Panc1 (cell line): Measurements from ENCODE around the gene LRRC27. TPM values are rescaled to one million over a fixed set of nuclear protein-coding genes. Genes with fewer than 3 reads are reported as not detected.

Experiments
- ATAC-seq: fragments of 200-7000 bp; cut with Tn5 transposase; 2 replicates; pipeline ENCODE4 v1.9.1; 2020; ENCODE audit warnings: mild to moderate bottlenecking, moderate library complexity
- BruUV-seq: library from RNA; stranded (reverse); fragments of 400-500 nt; replicated peaks from 2 replicates; lab custom pipeline; 2021; lab: Mats Ljungman, UMichigan
- CTCF ChIA-PET: fragments of 300-600 bp; sonication (Branson Sonifier 250); formaldehyde crosslinking; loops from one replicate; lab custom pipeline; 2022; ENCODE audit warnings: antibody characterized with exemption; lab: Charles Lee
- POLR2A ChIA-PET: fragments of 300-600 bp; sonication (Branson Sonifier 250); formaldehyde crosslinking; loops from one replicate; lab custom pipeline; 2022; ENCODE audit warnings: antibody characterized with exemption; lab: Charles Lee
- DNase-seq: peaks from one replicate; pipeline ENCODE4 v3.0.0-alpha.2; 2010; ENCODE audit warnings: low read depth, low spot score
- H3K27ac ChIP-seq: 2 replicates; pipeline ENCODE4 v1.5.1; 2011; ENCODE audit warnings: mild to moderate bottlenecking, low read length, inconsistent platforms
- H3K27me3 ChIP-seq: fragments of 200-500 bp; sonication (Bioruptor generic); 2 replicates; pipeline ENCODE4 v1.6.0; 2014; ENCODE audit warnings: low read length, inconsistent platforms; ENCODE audit not compliant: control insufficient read depth, insufficient read depth
- H3K36me3 ChIP-seq: fragments of 200-500 bp; sonication (Bioruptor generic); 2 replicates; pipeline ENCODE4 v1.5.1; 2014; ENCODE audit warnings: inconsistent platforms, mild to moderate bottlenecking, low read length, moderate library complexity; ENCODE audit not compliant: control insufficient read depth, insufficient read depth
- H3K4me1 ChIP-seq: 2 replicates; pipeline ENCODE4 v1.5.1; 2011; ENCODE audit warnings: inconsistent platforms, mild to moderate bottlenecking, low read length, moderate library complexity; ENCODE audit not compliant: control insufficient read depth, insufficient read depth
- H3K4me3 ChIP-seq, 2 experiments: 2 replicates each; pipeline ENCODE4 v1.5.1; 2011 to 2012; ENCODE audit warnings: low read depth in 2 of 2, low read length in 2 of 2, mild to moderate bottlenecking in 2 of 2, inconsistent platforms in 1 of 2, moderate library complexity in 1 of 2
- H3K9me3 ChIP-seq: fragments of 200-500 bp; sonication (Bioruptor generic); 2 replicates; pipeline ENCODE4 v1.5.1; 2014; ENCODE audit warnings: low read depth, mild to moderate bottlenecking, inconsistent platforms, low read length, moderate library complexity; ENCODE audit not compliant: control insufficient read depth, insufficient read depth
- POLR2AphosphoS5 ChIP-seq: IDR thresholded peaks from 2 replicates; pipeline ENCODE4 v1.6.1; 2012; ENCODE audit warnings: mild to moderate bottlenecking, low read depth, low read length, moderate library complexity
- SIN3A ChIP-seq: IDR thresholded peaks from 2 replicates; pipeline ENCODE4 v1.6.1; 2012; ENCODE audit warnings: low read depth, mild to moderate bottlenecking, low read length, moderate library complexity, borderline replicate concordance; ENCODE audit not compliant: insufficient read depth
- TCF7L2 ChIP-seq: IDR thresholded peaks from 2 replicates; pipeline ENCODE4 v1.6.1; 2011; ENCODE audit warnings: mild to moderate bottlenecking, low read depth, low read length, inconsistent platforms
- in situ Hi-C: cut with HindIII; loops from 2 replicates; pipeline ENCODE4 v1.10.0; 2016; ENCODE audit warnings: low sequenced_read_pairs, low pct_unique_long_range_greater_than_20kb
- intact Hi-C: fragments of 100-400 bp; cut with micrococcal nuclease; formaldehyde crosslinking; loops from one replicate; pipeline ENCODE4 v1.10.0; 2022; ENCODE audit not compliant: unreplicated experiment
- total RNA-seq: library from RNA; stranded (reverse); gene quantifications from one replicate; pipeline ENCODE4 v1.2.1, GENCODE V29; 2021; ENCODE audit not compliant: unreplicated experiment
- TF ChIP-seq, protein P1 (sequence below): fragments of 450-650 bp; IDR thresholded peaks from 2 replicates; pipeline ENCODE4 v1.5.1; 2017; ENCODE audit warnings: mild to moderate bottlenecking
- TF ChIP-seq, protein P2 (sequence below), 2 experiments: IDR thresholded peaks; 2 replicates each; pipeline ENCODE4 v1.6.1; 2011 to 2012; ENCODE audit warnings: low read depth in 2 of 2, control low read depth in 1 of 2, low read length in 1 of 2, mild to moderate bottlenecking in 1 of 2, moderate library complexity in 1 of 2; ENCODE audit not compliant: insufficient read depth in 1 of 2

LRRC27 gene
- total RNA-seq, 1 experiment from 2014 or later = 15.7 TPM

DNA sequence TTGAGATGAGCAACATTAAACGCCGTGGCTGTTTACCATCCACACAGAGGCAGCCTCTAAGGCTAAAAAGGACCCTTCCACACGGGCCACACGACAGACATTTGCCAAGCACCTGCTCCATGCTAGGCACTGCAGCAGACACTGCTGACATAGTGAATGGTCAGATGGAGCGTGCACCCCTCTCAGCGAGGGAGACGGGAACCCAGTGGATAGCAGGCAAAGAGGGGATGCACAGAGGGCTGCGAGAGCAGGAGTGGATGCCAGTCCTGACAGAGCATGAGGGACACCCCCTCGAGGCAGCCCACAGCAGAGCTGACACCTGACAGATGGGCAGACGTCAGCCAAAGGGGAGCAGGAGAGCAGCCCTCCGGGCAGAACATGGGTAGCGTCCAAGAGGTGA is 18.7 kb upstream of the LRRC27 start:
- Histone ChIP-seq H3K36me3 (no peaks in the 10 kb centered on the region), H3K27ac (no peak overlapping the region), H3K27me3 (no peaks in the 10 kb centered on the region), H3K9me3 (peaks cover 7% of the 10 kb centered on the region; the same call in 1 of the 2 replicates), H3K4me3 (no peak overlapping the region), H3K4me1 (peaks cover 4% of the 10 kb centered on the region; the same call in 1 of the 2 replicates)
- CTCF ChIA-PET = no interaction called here
- no TSS peak for BruUV-seq
- DNase-seq (no peak), ATAC-seq (no peak)
- intact Hi-C loops (no loop called here), in situ Hi-C loops (no loop called here)
- TF ChIP-seq TCF7L2 (no peak), SIN3A (no peak), POLR2AphosphoS5 (no peak)
- TF ChIP-seq, protein P1, sequence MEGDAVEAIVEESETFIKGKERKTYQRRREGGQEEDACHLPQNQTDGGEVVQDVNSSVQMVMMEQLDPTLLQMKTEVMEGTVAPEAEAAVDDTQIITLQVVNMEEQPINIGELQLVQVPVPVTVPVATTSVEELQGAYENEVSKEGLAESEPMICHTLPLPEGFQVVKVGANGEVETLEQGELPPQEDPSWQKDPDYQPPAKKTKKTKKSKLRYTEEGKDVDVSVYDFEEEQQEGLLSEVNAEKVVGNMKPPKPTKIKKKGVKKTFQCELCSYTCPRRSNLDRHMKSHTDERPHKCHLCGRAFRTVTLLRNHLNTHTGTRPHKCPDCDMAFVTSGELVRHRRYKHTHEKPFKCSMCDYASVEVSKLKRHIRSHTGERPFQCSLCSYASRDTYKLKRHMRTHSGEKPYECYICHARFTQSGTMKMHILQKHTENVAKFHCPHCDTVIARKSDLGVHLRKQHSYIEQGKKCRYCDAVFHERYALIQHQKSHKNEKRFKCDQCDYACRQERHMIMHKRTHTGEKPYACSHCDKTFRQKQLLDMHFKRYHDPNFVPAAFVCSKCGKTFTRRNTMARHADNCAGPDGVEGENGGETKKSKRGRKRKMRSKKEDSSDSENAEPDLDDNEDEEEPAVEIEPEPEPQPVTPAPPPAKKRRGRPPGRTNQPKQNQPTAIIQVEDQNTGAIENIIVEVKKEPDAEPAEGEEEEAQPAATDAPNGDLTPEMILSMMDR = no peak
- TF ChIP-seq, protein P2, sequence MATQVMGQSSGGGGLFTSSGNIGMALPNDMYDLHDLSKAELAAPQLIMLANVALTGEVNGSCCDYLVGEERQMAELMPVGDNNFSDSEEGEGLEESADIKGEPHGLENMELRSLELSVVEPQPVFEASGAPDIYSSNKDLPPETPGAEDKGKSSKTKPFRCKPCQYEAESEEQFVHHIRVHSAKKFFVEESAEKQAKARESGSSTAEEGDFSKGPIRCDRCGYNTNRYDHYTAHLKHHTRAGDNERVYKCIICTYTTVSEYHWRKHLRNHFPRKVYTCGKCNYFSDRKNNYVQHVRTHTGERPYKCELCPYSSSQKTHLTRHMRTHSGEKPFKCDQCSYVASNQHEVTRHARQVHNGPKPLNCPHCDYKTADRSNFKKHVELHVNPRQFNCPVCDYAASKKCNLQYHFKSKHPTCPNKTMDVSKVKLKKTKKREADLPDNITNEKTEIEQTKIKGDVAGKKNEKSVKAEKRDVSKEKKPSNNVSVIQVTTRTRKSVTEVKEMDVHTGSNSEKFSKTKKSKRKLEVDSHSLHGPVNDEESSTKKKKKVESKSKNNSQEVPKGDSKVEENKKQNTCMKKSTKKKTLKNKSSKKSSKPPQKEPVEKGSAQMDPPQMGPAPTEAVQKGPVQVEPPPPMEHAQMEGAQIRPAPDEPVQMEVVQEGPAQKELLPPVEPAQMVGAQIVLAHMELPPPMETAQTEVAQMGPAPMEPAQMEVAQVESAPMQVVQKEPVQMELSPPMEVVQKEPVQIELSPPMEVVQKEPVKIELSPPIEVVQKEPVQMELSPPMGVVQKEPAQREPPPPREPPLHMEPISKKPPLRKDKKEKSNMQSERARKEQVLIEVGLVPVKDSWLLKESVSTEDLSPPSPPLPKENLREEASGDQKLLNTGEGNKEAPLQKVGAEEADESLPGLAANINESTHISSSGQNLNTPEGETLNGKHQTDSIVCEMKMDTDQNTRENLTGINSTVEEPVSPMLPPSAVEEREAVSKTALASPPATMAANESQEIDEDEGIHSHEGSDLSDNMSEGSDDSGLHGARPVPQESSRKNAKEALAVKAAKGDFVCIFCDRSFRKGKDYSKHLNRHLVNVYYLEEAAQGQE (IDR thresholded peaks at IDR 0.05; ENCODE audit: insufficient read depth in 1 of 2, low read depth in 2 of 2, low read length in 1 of 2) = no peak
- POLR2A ChIA-PET = no interaction called here

DNA sequence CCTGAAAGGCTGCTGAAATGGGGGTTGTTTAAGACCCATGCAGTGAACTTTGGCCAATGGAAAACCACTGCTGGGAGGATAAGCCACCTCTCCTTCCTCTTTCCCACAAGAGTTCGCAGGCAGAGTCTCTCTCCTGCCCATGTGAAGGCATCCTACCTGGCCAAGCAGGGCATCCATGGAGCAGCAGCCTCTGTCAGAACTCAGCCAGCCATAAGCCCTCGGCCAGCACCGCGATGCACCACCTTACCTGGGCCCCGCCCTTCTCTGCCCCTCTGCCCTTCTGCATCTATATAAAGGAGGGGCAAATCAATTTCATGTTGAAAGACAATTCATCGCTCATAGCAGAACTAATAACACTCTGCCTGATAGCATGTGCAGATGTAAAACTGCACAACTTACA is 18.1 kb upstream of the LRRC27 start:
- no peaks in the 10 kb centered on the region for H3K27me3 ChIP-seq
- BruUV-seq = no TSS peak
- no peak overlapping the region for H3K27ac ChIP-seq
- ATAC-seq = no peak
- peaks cover 2% of the 10 kb centered on the region; the same call in 1 of the 2 replicates for H3K4me1 ChIP-seq
- H3K4me3 ChIP-seq = no peak overlapping the region
- in situ Hi-C loops (no loop called here), intact Hi-C loops (no loop called here)
- H3K36me3 ChIP-seq = no peaks in the 10 kb centered on the region
- no peak for DNase-seq
- ChIA-PET CTCF (no interaction called here), POLR2A (no interaction called here)
- peaks cover 7% of the 10 kb centered on the region; the same call in 1 of the 2 replicates for H3K9me3 ChIP-seq
- no peak for TF ChIP-seq SIN3A
- no peak for TF ChIP-seq POLR2AphosphoS5
- TF ChIP-seq, protein P1 = no peak
- TF ChIP-seq, protein P2 (IDR thresholded peaks at IDR 0.05; ENCODE audit: insufficient read depth in 1 of 2, low read depth in 2 of 2, low read length in 1 of 2) = no peak
- no peak for TF ChIP-seq TCF7L2
